Measurements from ENCODE around the gene WNK3. TPM values are rescaled to one million over a fixed set of nuclear protein-coding genes. Genes with fewer than 3 reads are reported as not detected.

The WNK3 gene
- total and polyA plus RNA-seq, 2 of the 13 experiments (the other 11 are each of a cell fraction or from before 2014, with no cell fraction given) = 0.12 to 0.62 TPM

DNA sequence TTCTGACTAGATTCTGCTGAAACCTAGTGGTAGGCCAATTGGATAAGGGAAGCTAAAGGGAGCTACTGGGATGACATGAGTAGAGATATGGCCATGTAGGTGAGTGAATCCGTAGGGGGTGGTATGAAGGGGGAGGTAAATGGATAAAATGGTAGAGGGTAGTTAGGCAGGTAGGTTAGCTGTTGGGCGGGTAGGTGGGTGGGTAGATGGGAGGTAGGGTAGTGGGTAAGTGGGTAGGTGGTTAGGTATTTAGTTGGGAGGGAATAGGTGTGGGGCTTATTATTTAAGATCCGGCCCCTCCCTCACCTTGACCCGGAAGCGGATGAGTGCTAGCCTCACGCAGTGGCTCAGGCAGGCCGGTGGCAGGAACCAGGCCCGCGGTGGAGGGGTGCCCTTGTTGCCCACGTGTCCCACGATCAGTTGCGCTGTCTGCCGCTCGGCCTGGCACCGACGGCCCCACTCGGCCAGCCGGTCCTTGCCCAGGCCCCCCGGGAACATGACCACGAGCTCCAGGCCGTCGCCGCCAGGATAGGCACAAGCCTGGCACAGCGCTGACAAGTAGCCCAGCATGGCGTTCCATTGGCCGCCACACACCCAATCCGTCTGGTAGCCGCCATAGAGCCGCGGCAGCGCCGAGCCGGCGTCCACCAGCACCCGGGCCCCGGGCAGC is 175.5 kb downstream of the WNK3 start (continued):
- TF ChIP-seq ZNF781 (CRISPR knock-in tag; IDR thresholded peaks at IDR 0.05; ENCODE audit: borderline replicate concordance, not compliant biosample characterization) (no peak), SALL2 (CRISPR knock-in tag; IDR thresholded peaks at IDR 0.05) (0 out of 2 replicates have a peak, but pooled peaks have one; percentile 46), RBFOX2 (IDR thresholded peaks at IDR 0.05; ENCODE audit: low read depth, low read length) (peak; percentile 90; the same call in 1 of the 2 replicates), ZNF383 (CRISPR knock-in tag; IDR thresholded peaks at IDR 0.05; ENCODE audit: borderline replicate concordance) (no peak), HOXA3 (CRISPR knock-in tag; IDR thresholded peaks at IDR 0.05) (peak; percentile 45), ZNF607 (CRISPR knock-in tag; IDR thresholded peaks at IDR 0.05; ENCODE audit: borderline replicate concordance) (no peak), HDAC2 (CRISPR knock-in tag; IDR thresholded peaks at IDR 0.05) (no peak), ATF7-NPFF (CRISPR knock-in tag; IDR thresholded peaks at IDR 0.05; ENCODE audit: low read depth) (0 out of 2 replicates have a peak, but pooled peaks have one; percentile 23), ZFY (CRISPR knock-in tag; IDR thresholded peaks at IDR 0.05) (peak; percentile 80)
- TF ChIP-seq, protein P1, sequence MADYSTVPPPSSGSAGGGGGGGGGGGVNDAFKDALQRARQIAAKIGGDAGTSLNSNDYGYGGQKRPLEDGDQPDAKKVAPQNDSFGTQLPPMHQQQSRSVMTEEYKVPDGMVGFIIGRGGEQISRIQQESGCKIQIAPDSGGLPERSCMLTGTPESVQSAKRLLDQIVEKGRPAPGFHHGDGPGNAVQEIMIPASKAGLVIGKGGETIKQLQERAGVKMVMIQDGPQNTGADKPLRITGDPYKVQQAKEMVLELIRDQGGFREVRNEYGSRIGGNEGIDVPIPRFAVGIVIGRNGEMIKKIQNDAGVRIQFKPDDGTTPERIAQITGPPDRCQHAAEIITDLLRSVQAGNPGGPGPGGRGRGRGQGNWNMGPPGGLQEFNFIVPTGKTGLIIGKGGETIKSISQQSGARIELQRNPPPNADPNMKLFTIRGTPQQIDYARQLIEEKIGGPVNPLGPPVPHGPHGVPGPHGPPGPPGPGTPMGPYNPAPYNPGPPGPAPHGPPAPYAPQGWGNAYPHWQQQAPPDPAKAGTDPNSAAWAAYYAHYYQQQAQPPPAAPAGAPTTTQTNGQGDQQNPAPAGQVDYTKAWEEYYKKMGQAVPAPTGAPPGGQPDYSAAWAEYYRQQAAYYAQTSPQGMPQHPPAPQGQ (CRISPR knock-in tag; IDR thresholded peaks at IDR 0.05; ENCODE audit: borderline replicate concordance) = no peak
- TF ChIP-seq, protein P2, sequence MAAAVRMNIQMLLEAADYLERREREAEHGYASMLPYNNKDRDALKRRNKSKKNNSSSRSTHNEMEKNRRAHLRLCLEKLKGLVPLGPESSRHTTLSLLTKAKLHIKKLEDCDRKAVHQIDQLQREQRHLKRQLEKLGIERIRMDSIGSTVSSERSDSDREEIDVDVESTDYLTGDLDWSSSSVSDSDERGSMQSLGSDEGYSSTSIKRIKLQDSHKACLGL (CRISPR knock-in tag; IDR thresholded peaks at IDR 0.05) = peak; percentile 58; the same call in 1 of the 2 replicates
